ENCODE measurements around the gene DMD.

DNA sequence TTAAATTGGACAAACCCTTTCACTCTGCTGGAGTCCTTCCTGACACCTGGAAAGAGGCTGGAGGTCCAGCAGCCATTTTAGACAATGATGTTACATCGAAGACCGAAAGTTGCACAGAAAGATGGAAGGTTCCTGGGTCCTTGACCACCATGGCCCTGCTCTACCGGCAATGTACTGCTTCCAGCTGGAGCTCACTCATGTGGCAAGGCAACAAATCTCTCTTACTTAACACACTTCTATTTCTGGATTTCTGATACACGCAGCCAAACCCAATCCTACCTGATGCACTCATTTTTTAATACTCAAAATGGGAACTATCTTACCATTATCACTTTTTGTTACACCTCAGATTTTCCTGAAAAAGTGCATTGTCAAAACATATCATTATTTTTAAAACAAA, 33.1 kb downstream of the DMD start:
- TF ChIP-seq, protein P1, sequence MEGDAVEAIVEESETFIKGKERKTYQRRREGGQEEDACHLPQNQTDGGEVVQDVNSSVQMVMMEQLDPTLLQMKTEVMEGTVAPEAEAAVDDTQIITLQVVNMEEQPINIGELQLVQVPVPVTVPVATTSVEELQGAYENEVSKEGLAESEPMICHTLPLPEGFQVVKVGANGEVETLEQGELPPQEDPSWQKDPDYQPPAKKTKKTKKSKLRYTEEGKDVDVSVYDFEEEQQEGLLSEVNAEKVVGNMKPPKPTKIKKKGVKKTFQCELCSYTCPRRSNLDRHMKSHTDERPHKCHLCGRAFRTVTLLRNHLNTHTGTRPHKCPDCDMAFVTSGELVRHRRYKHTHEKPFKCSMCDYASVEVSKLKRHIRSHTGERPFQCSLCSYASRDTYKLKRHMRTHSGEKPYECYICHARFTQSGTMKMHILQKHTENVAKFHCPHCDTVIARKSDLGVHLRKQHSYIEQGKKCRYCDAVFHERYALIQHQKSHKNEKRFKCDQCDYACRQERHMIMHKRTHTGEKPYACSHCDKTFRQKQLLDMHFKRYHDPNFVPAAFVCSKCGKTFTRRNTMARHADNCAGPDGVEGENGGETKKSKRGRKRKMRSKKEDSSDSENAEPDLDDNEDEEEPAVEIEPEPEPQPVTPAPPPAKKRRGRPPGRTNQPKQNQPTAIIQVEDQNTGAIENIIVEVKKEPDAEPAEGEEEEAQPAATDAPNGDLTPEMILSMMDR (IDR thresholded peaks at IDR 0.05; ENCODE audit: low read depth, low read length) = no peak
- no peak for TF ChIP-seq EZH2phosphoT487 (IDR thresholded peaks at IDR 0.05; ENCODE audit: low read depth)

All from OCI-LY3 (cell line).